Inflammatory macrophage (primary cell): ENCODE measurements around the gene EXOC6.
"Not testable (repeated sequence)": the region's sequence is repeated elsewhere in the genome, so short reads cannot be mapped to it uniquely, and the experiment has no call there.

ENCODE experiments used
- DNase-seq, 2 donors: peaks; one replicate each; pipeline ENCODE4 v3.0.0-alpha.2; 2020 to 2022

EXOC6 gene

GRCh38 chr10:92952573-92952972, 104.3 kb downstream of the EXOC6 start:
- DNase-seq, result not testable (repeated sequence)

- DNase-seq, result no peak
Observed at GRCh38 chr10:92957223-92958010, 109.1 kb downstream of the EXOC6 start.

DNA sequence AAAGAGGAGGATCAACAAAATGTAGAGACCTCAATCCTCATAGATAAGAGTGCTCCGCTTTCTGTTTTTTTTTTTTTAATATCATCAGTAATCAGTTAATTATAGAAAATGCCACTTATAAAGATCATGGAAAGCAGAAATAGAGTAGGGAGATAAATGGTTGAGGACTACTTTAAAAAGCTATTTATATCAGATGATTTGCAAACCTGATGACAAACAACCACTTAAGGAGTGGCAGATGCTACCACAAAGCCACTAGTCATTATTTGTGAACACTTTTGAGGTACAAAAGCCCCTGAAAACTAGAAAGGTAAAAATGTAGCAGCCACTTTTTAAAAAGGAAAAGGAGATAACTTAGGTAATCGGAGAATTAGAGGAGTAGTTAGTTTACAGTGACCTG, 113.3 kb downstream of the EXOC6 start:
- no peak for DNase-seq

DNA sequence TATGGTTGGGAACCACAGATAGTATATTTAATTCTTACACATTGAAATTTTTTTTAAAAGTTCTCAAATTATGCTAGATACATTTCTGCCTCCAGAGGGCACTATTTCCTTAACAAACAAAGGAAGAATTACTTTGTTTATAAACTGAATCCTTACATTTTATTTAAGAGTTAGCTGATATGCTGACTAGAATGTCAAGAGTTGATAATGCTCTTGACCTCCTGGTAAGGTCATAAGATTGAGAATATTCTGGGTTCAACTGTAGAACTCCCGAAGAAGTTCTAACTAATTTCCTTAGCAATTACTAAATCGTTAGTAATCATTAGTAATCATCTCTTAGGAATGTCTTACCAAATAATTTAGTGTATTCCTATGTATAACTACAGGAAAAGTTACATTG, 117.0 kb downstream of the EXOC6 start:
- peak; percentile 1 to 52 for DNase-seq

- no peak for DNase-seq
Observed at GRCh38 chr10:92967641-92968040, 119.3 kb downstream of the EXOC6 start.

- no peak for DNase-seq
Observed at GRCh38 chr10:92969151-92969550, 120.8 kb downstream of the EXOC6 start.

GRCh38 chr10:92970301-92971070, 122.2 kb downstream of the EXOC6 start:
- no peak for DNase-seq

- DNase-seq, result peak; percentile 12 to 38
Observed at GRCh38 chr10:92972066-92972870, 123.9 kb downstream of the EXOC6 start.

DNA sequence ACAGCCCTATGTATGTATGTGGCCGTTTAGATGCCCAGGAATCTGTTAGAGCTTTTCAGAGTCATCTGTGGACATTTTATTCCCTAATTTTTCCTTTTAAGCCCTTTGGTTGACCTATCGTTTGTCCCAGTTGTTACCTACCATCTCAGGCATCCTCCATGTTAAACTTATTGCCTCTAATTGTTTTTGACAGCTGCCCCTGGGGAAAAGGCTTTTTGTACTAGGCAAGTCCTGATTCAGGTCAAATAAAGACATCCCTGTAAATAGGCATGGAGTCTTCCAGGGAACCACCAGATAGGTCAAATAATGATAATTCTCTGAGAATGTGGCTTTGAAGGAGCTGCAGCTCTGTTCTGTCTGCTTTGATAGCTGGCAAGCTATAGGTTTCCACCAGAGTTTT, 124.6 kb downstream of the EXOC6 start:
- no peak for DNase-seq

DNA sequence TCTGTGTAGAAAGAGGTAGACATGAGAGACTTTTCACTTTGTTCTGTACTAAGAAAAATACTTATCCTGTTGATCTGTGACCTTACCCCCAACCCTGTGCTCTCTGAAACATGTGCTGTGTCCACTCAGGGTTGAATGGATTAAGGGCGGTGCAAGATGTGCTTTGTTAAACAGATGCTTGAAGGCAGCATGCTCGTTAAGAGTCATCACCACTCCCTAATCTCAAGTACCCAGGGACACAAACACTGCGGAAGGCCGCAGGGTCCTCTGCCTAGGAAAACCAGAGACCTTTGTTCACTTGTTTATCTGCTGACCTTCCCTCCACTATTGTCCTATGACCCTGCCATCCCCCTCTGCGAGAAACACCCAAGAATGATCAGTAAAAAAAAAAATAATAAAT, 128.0 kb downstream of the EXOC6 start:
- DNase-seq, result not testable (repeated sequence)

DNA sequence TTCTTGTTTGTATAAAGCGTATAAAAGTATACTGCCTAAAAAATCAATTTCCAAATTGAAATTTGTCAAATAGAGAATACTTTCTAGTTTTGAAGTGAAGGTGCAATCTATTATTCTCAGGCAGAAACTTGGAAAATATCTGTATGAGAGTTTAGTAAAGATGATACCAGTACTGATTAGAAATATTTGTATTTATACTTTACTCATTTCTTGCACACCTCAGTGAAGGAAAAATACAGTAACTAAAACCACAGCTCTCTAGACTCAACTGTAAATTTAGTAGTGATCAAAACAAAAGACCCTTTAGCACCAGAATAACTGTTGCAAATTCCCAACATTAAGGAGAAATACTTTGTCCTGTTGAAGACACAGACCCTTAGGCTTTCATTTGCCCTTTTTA, 140.9 kb downstream of the EXOC6 start:
- no peak for DNase-seq

DNA sequence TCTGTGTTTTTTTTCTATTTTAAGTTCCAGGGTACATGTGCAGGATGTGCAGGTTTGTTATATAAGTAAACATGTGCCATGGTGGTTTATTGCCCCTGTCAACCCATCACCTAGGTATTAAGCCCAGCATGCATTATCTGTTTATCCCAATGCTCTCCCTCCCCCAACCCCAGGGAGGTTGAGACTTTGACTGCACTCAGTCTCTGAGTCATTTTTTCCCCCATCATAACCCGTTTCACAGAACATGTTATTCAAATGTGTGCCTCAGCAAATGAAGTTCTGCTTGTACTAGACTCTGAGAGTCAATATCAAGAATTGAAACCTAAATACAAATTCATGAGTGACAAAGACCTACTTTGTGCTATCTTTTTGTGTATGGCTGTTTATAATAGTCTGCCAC, 142.3 kb downstream of the EXOC6 start:
- DNase-seq, result no peak

GRCh38 chr10:92991513-92991912, 143.2 kb downstream of the EXOC6 start:
- no peak for DNase-seq

GRCh38 chr10:92993699-92994272, 145.5 kb downstream of the EXOC6 start:
- no peak for DNase-seq

DNA sequence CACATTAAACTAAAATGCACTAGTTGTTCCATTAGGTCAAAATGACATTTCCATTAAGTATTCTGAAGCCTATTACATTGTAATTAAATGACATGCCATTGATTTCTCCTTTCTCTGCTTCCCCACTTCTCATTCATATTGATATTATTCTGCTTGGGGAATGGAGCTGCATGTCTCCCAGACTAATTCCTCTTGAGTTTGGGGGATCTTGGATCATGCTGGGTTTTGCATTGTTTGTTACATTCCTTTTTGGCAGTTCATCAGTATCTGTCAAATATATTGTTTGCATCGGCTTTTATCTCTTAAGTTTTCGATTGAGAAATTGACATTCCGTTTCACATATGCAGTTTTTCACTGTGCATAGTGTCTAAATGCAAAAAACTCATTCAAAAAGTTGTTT, 147.2 kb downstream of the EXOC6 start:
- no peak for DNase-seq

GRCh38 chr10:92997620-92998019, 149.3 kb downstream of the EXOC6 start:
- no peak for DNase-seq

DNA sequence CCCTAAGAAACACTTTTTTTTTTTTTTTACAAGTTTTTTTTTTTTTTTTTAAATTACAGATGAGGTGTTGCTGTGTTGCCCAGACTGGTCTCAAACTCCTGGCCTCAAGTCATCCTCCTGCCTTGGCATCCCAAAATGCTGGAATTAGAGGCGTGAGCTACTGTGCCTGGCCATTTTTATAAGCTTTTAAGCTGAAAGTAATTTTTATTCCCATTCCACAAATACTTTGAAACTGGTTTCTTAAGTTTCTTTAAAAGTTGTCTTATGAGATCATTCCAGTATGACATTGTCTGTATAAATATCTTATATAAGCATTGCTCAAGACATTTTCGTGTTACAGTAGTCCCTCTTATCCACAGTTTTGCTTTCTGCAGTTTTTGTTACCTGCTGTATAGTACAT, 150.9 kb downstream of the EXOC6 start:
- no peak for DNase-seq

- peak in 1 of 2 donors; percentile 22 for DNase-seq
Observed at GRCh38 chr10:93006435-93007039, 158.2 kb downstream of the EXOC6 start.

- no peak for DNase-seq
Observed at GRCh38 chr10:93015722-93016121, 167.4 kb downstream of the EXOC6 start.

DNA sequence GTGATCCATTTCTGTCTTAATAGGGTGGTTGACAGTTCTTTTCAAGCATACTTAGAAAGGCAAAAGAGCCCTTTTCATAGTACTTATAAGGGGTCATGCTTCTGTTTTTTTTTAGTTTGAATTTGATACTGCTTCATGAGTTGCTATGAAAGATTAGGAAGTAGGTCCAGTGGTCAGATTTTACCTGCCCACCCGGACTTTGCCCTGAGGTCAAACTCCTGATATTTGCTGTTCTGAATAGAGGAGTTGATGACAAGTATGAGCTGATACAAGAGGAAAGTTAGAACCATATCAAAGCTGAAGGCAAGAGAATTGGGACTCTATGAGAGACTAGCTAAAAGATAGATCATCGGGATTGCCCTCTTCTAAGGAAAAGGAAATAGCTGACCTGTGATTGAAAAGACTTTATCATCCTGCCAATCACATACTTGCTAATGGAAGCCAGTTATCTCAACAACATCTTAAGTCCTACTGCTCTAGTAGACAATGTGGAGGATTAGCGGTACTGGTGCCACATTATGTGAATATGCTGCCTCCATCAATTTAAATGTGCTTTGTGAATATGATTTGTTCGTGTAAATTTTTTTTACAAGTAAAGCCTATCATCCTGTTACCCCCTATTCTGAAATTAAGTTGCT, 174.8 kb downstream of the EXOC6 start:
- DNase-seq, result no peak

DNA sequence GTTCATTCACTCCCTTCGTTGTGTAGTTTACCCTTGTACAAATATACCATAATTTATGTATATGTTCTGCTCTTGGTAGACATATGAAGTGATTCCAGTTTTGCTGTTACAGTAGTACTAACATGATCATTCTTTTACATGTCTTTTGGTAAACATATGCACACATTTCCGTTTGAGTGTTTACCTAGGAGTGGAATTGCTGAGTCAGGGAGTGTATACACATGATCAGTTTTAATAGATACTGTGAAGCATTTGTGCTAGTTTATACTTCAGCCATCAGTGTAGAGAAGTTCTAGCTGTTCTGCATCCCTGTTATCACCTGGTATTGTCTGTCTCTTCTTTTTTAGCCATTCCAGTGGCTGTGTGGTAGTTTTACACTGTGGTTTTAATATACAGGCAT, 177.8 kb downstream of the EXOC6 start:
- DNase-seq, result no peak

DNA sequence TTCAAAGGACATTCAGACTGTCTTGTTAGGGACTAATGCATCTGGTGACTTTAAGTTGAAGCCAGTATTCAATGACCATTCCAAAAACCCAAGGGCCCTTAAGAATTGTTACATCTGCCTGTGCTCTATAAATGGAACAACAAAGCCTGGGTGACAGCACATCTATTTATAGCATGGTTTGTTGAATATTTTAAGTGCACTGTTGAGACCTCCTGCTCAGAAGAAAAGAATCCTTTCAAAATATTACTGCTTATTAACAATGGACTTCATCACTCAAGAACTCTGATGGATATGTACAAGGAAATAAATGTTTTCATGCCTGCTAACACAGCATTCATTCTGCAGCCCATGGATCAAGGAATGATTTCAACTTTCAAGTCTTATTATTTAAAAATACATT, 179.2 kb downstream of the EXOC6 start:
- DNase-seq, result no peak
